Measurements from ENCODE around the gene RSPRY1.

- TF ChIP-seq POLR2A (IDR thresholded peaks at IDR 0.05; ENCODE audit: low read depth) (no peak), EP300 (IDR thresholded peaks at IDR 0.05) (no peak)
These were observed 1.0 kb downstream of the RSPRY1 start for GRCh38 chr16:57186872-57187854.

Data from esophagus muscularis mucosa (tissue), 2 donors.